Activated CD4-positive, CD25-positive, alpha-beta regulatory T cell treated with anti-CD3 and anti-CD28 coated beads, Interleukin-2, amount 50 U/mL, for 24 hours (primary cell): ENCODE results near the gene SPATA2L.

Source experiments
- ATAC-seq, 2 donors: fragments of 150-1000 bp; cut with Tn5 transposase; one replicate each; pipeline ENCODE4 v1.10.0; 2021; ENCODE audit warnings: mild to moderate bottlenecking in 1 of 2, moderate library complexity in 1 of 2

SPATA2L gene

DNA sequence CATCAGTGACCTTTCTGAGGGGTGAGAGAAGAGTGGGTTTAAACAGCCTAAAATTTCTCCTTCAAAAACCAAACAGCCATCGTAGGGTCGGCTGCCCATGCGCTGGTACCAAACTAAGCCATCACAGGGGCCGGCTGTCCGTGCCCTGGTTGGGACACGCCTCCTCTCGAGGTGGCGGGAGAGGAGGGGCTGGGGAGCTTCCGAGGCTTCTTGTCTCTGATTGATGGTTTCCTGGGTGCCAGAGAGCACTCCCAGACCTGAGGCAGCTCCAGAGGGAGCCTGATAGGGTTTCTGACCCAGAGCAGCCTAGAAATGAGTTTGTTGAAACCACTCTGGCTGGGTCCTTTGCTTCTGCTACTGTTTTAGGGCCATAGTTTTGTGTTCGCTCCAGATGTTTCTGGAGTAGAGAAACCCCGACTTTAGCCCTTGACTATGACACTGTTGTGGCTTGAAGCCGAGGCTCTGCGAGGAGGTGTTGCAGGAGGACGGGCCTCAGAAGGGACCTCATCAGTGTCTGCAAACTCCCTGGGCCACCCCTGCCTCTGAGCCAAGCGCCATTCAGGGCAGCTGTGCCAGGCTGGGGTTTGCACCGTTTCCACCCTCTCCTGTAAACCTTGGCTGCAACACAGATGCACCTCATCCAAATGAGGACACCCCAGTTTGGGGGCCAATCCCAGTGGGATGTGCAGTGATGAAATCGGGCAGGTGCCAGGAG, 26.1 kb upstream of the SPATA2L start:
- no peak for ATAC-seq

DNA sequence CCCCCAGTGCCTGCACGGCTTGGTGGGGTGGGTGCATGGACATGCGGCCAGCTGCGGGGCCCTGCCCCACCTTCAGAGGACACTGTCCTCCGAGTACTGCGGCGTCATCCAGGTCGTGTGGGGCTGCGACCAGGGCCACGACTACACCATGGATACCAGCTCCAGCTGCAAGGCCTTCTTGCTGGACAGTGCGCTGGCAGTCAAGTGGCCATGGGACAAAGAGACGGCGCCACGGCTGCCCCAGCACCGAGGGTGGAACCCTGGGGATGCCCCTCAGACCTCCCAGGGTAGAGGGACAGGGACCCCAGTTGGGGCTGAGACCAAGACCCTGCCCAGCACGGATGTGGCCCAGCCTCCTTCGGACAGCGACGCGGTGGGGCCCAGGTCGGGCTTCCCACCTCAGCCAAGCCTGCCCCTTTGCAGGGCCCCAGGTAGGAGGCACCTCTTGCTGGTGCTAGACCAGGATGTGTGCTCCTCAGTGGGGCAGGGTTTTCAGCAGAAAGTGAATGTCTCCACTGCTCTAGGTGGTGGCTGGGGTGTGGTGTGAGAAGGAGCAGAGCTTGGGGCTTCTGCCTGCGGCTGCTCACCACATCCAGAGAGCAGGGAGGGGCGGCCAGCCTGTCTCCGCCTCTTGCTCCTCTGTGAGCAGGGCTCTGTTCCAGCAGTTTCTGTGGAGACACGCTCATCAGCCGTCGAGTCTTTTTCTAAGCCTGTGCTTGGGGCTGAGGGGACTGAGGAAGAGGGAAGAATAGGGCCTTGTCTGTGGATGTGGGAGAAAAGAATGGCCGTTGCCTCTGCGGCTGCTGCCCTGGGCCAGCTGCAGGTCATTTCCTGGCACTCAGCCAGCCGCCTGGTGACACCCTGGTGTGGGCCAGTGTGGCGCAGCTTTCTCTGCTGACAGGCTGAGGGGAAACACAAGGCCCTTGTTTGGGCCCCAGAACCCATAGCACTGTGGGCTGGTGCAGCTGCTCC, 22.1 kb upstream of the SPATA2L start:
- peak; percentile 20 to 21 for ATAC-seq

DNA sequence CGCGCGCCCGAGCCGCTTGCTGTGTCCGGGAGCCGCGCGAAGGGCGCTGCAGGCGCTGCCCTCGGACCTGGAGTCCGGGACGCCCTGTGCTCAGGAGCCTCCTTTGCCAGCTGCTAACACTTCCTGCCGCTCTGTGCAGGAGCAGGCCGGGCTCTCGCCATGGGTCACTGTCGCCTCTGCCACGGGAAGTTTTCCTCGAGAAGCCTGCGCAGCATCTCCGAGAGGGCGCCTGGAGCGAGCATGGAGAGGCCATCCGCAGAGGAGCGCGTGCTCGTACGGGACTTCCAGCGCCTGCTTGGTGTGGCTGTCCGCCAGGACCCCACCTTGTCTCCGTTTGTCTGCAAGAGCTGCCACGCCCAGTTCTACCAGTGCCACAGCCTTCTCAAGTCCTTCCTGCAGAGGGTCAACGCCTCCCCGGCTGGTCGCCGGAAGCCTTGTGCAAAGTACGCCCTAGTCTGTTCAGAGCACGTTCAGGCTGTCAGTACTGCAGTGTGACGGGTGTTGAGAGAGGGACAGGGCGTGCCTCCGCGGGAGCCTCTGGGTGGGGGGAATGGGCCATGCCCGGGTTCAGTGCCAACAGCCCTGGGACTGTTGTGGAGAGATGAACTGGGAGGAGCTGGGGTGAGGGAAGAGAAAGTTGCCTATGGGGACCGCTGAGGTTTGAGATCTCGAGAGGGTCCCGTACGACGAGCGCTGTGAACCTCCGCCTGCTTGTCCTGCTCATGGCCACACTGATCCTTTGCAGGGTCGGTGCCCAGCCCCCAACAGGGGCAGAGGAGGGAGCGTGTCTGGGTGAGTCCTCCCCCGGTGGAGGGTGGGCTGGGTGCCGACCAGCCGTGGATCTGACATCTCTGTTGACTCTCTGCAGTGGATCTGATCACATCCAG, 21.1 kb upstream of the SPATA2L start:
- ATAC-seq, result peak; percentile 17 to 18

DNA sequence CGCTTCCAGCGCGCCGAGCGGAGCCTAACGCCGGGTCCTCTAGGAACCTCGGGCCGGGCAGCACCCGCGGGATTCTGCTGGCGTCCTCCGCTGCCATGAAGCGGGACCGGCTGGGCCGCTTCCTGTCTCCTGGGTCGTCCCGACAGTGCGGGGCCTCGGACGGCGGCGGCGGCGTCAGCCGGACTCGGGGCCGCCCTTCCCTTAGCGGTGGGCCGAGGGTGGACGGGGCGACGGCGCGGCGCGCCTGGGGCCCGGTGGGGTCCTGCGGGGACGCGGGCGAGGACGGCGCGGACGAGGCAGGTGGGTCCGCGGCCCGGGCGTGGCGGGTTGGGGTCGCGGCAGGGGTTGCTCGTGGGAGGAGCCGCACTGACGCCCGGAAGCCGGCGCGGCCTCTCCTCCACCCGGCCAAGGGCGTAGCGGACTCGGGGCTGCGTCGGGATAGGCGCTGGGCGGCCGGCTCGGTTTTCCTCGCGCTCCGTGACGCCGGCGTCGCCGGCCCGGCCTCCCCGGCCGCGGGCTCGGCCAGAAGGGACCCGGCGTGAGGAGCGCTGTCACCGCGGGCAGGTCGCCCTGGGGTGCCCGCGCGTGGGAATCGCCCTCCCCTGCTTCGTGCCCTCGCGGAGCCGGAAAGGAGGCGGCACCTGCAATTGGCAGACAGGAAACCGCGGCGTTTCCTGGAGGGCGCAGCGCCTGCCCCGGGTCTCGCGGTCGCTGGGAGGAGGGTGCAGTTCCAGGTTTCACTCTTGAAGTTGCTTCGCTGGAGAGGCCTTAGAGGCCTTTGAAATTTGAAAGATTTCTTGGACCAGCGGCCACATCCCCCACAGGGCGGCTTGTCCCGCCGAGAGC, 20.3 kb upstream of the SPATA2L start:
- ATAC-seq, result peak; percentile 28 to 42

DNA sequence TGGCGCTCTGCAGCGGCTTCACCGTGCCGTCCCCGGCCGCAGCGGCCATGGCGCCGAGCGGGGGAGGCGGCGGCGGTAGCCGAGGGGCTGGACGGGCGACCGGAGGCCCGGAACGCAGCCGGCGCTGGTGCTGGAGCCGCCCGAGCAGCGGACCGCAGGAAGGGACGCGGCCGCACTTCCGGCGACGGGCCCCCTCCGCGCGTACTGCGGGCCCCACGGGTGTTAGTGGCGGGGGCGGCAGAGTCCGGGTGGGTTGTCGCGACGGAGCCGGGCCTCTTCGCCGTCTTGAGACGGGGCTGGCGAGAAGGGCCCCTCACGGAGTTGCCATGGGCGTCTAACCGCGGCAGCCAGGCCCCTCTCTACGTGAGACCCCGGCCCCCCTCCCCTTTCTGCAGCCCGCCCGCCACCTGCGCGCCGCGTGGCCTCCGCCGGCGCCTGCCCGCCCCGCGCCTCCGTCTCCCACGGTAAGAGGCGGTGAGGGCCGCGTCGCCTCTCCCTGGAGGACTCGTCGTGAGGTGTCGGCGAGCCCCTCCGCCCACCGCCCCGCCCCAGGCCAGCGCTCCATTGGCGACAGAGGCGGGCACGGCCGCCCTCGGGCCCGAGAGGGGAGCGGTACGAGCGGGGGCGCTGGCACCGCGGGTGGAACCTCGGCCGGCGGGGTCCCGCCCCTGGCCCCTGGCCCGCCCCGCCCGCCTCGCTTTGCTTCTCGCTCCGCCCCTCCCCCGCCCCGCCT, 19.5 kb upstream of the SPATA2L start, which contains the start of the genes VPS9D1 and ZNF276:
TSS of gene VPS9D1 (minus strand) at position 86 of the 733 bp plus-strand sequence. CDS start at position 49, 37 bp downstream.
TSS of gene ZNF276 (plus strand) at position 725 of the 733 bp plus-strand sequence. CDS start 104 bp downstream, outside the sequence.
- peak; percentile 60 to 61 for ATAC-seq

DNA sequence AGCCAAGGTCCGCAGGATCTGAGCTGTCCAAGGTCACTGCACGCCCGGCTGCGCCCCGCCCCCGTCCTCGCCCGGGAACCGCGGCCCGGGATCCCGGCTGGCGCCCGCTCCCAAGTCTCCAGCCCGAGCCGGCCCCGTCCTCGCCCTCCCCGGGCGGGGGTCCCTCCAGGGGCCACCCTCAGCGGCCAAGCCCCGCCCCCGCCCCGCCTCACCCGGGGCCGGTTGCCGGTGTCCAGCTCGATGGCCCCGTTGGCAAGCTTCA, 19.0 kb upstream of the SPATA2L start:
- ATAC-seq, result no peak

DNA sequence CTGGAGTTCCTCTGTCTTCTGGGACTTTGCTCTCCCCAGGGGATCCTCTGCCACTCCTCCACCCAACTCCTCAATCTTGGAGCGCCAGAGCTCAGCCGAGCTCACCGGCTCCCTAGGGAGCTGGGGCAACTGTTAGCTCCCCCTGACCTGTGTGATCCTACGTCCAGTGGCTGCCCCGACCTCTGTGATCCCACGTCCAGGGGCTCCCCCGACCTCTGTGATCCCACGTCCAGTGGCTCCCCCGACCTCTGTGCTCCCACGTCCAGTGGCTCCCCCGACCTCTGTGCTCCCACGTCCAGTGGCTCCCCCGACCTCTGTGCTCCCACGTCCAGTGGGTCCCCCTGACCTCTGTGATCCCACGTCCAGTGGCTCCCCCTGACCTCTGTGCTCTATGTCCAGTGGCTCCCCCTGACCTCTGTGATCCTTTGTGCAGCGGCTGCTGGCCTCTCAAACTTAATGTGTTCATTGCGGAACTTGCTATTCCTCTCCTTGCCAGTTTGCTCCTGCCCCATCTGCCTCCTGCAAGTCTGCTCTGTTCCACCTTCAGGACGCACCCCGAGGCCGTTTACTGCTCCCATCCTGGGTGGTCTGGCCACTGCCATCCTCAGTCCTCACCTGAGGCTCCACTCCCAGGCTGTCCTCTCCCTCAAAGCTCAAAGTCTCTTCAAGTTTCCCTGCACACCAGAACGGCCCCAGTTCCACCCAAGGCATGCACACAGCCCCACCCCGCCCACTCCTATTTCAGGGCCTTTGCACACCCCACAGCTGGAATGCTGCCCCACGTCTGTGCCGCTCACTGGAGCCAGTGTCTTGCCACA, 16.4 kb upstream of the SPATA2L start:
- no peak for ATAC-seq

DNA sequence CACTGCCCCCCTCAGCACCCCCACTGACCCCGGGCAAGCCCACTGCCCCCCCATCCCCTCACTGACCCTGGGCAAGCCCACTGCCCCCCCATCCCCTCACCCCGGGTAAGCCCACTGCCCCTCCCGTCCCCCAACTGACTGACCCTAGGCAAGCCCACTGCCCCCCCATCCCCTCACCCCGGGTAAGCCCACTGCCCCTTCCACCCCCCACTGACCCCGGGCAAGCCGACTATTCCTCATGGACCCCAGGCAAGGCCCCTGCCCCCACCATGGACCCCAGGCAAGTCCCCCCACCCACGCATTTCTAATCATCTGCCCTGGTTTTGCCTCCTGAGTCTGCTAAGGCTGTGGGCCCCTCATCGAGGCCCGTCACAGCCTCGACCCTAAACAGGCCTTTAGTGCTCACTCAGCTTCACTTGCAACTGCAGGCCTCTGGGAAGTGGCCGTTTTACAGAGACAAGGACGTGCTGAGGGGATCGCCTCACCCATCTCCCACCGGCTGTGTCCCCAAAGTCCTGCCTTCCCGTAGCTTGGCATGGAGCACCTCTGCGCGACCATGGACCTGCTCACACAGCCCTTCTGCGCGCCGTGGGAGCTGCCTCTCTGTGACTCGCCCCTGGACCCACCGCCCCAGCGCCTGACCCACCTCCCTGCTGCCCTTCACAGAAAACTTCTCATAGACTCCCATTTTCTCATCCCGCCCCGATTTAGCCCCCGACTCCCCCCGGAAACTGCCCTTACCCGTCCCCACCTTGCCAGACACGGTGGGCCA, 15.6 kb upstream of the SPATA2L start:
- ATAC-seq, result no peak

DNA sequence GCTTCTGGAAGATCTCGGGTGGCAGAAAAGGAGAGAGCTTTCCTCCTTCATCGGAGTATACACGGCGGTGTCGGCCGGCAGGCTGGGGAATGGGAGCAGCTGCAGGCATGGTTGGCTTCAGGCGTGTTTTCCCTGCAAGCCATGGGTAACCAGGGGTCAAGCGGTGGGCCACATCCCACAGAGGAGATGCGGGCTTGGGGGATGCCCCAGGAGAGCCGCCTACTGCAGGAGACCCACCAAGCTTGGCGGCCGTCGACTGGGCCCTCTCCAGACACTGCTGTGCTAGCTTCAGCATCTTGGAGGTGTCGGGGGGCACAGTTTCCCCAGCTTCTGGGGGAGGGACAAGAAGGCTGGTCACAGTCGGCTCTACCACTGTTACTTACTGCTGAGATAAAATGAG, 15.0 kb upstream of the SPATA2L start:
- no peak for ATAC-seq

DNA sequence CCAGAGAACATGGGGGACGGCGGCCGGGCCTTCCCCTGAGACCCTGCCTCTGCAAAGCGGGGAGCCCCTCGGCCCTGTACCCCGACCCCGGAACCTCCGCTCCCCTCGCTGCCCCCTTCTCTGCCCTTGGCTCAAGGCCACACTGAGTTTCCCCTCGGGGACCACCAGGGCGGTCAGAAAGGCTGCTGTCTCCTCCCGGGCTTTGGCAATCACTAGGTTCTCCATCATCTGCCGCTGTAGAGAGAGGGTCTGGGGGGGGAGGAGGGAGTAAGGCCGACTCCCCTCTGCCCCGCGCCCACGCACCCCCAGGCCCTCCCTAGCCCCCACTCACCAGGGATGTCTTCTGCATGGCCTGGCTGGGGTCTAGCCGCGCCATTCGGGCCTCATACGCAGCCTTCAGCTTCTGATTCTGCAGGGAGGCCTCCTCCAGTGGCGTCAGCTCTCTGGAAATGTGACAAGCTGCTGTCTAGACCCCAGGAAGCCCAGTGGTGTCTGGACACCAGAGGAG, 10.8 kb upstream of the SPATA2L start:
- ATAC-seq, result no peak

DNA sequence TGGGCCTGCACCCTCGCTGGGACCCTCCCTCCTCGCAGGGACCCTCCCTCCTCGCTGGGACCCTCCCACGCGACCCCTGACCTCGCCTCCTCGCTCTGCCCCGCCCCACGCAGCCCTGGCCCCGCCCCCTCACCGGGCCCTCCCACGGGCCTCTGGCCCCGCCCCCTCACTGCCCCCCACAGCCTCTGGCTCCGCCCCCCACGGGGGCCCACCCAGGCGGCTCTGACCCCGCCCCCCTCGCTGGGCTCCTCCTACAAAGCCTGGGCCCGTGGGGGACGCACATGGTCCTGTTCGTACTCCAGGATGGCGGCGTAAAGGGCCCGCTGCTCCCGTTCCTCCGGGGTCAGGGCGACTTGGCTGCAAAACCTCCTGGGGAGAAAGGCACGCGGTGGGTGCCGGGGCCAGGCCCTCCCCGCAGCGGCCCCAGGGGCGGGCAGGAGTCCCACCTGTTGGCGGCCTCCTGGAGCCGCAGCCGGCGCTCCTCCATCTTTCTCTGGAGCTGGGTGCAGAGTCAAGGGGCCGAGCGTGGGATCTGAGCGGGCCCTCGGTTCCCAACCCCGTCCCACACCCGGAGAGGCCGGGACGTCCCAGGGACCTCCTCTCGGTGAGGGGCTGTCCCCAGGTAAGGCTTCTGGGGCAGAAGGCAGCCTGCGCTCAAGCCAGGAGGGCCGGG, 10.2 kb upstream of the SPATA2L start:
- peak; percentile 83 for ATAC-seq

DNA sequence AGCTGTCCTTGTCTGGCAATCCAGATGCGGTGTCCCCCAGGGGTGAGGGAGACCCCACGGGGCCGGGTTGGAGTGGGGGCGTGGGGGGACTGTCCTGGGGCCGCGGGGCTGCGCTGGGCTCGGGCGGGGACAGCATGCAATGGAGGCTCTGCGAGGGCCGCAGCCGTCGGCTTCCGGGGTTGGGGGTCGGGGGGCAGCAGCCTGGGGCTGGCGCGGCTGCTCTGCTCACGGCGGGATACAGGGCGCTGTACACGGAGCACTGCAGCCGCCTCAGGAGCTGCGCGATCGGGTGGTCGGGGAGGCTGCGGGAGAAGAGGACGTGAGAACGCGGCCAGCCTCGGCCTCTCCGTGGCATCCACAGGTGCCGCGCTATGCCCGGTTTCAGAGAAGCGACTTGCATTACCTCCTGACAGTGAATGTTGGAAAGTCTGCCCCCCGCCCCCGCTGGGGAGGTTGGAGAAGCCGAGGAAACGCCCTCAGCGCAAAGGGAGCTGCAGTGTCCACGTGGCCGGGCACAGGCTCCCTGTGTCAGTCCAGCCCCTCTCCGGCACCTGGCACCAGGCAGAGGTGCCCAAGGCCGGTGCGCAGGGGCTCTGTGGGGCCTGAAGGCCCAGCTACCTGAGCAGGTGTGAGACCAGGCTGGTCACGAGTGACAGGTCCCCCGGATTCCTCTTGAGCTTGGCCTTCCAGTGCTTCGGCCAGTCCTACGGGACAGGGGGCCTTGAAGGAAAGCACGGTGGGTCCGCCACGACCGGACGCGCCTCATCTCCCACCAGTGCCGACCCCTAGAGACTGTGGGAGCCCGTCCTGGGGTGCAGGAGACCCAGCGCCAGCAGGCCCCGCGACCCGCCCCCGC, 9.4 kb upstream of the SPATA2L start:
- no peak for ATAC-seq

DNA sequence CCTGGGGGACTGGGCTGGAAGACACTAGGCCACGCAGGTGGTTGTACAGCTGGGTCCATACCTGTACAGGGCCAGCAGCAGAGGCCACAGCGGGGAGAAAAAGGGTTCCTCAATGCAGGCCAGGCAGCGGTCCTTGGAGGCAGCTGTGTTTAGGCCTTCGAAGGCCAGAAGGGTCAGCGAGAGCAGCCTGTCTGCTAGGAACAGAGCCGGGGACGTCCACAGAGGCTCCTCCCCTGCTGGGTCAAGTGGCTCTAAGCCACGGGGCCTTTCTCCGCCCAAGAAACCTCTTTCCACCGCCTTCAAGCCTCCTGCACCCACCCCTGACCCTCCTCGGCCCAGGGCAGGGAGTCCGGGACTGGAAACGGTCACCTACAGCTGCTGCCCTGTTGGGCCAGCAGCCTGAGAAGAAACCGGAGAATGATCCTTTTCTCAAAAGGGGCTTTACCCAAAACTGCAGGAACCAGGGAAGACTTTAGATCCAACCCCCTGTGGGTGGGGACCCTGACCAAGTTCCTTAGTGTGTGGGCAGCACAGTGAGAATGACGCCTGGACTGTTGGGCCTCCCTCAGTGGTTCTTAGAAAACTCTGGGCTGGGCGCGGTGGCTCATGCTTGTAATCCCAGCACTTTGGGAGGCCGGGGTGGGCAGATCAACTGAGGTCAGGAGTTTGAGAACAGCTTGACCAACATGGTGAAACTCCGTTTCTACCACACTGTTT, 8.4 kb upstream of the SPATA2L start:
- no peak for ATAC-seq

DNA sequence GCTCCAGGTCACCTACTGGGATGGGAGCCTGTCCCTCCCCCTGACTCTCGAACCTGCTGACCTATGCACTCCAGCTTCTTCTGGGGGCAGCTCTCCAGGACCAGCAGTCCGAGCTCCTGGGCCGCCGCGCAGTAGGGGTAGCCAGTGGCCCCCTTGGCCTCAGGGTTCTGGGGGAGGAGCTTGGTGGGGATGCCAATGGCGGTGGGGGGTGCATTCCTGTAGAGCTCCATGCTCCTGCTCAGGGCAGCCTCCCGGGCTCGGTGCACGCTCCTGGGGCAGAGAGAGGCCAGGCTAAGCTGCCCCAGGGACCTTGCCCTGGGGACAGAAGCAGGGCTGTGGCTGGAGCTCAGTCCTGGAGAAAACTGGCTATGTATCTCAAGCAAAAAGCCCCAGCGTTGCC, 7.7 kb upstream of the SPATA2L start:
- no peak for ATAC-seq

DNA sequence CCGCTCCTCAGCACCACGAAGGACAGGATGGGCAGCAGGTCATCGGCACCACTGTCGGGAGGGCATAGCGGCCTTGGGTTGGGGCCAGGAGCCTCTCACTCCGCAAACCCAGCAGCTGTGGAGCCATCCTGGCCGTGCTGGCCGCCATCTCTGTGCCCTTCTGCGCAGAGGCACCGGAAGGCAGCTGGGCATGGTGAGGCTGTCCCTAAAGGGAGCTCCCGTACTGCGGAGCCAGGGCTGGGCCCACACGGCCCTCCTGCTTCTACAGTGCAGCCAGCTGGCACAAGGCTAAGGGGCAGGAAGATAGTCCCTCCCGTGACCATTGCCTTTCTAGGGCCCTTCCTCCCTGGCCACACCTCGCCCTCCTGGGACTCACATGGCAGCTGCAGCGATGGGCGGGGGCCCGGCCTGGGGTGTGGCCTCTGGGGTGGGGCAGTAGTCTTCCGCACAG, 7.0 kb upstream of the SPATA2L start:
- ATAC-seq, result no peak

DNA sequence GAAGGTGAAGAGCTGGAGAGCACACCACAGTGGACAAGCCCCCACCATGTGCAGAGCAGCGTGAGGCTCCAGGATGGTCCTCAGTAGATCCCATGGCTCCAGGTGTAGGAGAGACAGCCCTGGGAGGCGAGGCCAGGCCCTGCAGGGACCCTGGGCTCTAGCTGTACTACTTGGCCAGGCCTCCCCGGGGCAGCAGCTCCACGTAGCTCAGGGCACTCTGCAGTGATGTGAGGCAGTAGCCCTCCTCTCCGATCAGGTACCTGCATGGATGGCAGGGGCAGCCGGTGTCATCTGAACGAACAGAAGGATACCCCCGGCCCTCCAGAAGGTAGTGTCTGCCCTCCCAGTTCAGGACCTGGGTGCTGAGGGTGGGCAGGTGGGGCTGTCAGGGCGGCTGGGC, 6.2 kb upstream of the SPATA2L start:
- no peak for ATAC-seq
